IMR-90 (cell line): ENCODE data around the gene SH3GL2. TPM values are rescaled to one million over a fixed set of nuclear protein-coding genes. Genes with fewer than 3 reads are reported as not detected.

Source experiments
- ATAC-seq: fragments of 200-7000 bp; cut with Tn5 transposase; 2 replicates; pipeline ENCODE4 v1.9.1; 2020; ENCODE audit warnings: low read depth, mild to moderate bottlenecking, moderate library complexity
- BruUV-seq: library from RNA; stranded (reverse); fragments of 400-500 nt; replicated peaks from 2 replicates; lab custom pipeline; 2021; lab: Mats Ljungman, UMichigan
- CTCF ChIA-PET: fragments of 300-600 bp; formaldehyde crosslinking; extraction: SDS; loops from one replicate; lab custom pipeline; 2021; ENCODE audit warnings: antibody characterized with exemption; lab: Yijun Ruan, JAX
- POLR2A ChIA-PET: fragments of 300-600 bp; sonication (Branson Sonifier 250); formaldehyde crosslinking; loops from one replicate; lab custom pipeline; 2022; ENCODE audit warnings: antibody characterized with exemption; ENCODE audit not compliant: unreplicated experiment; lab: Charles Lee
- DNase-seq: peaks from one replicate; pipeline ENCODE4 v3.0.0; 2013
- H2AFZ ChIP-seq: replicated peaks from 2 replicates; pipeline ENCODE3; 2013; ENCODE audit warnings: low read length, mild to moderate bottlenecking; ENCODE audit not compliant: poor library complexity
- H2AK5ac ChIP-seq: 2 replicates; pipeline ENCODE4 v1.6.1; 2013; ENCODE audit warnings: low read depth, low read length, inconsistent platforms
- H2AK9ac ChIP-seq: replicated peaks from 2 replicates; pipeline ENCODE3; 2013; ENCODE audit warnings: mild to moderate bottlenecking, low read depth, low read length, moderate library complexity; ENCODE audit not compliant: poor library complexity
- H2BK120ac ChIP-seq: 2 replicates; pipeline ENCODE4 v1.6.1; 2013; ENCODE audit warnings: low read depth, low read length, inconsistent platforms
- H2BK15ac ChIP-seq: 3 replicates; pipeline ENCODE4 v1.6.1; 2013; ENCODE audit warnings: low read depth, low read length, inconsistent platforms
- H2BK20ac ChIP-seq: 2 replicates; pipeline ENCODE4 v1.6.1; 2013; ENCODE audit warnings: low read depth, mild to moderate bottlenecking, inconsistent platforms, low read length, moderate library complexity
- H2BK5ac ChIP-seq: 2 replicates; pipeline ENCODE4 v1.6.1; 2013; ENCODE audit warnings: mild to moderate bottlenecking, low read depth, low read length, inconsistent platforms; ENCODE audit not compliant: poor library complexity, severe bottlenecking
- H3K14ac ChIP-seq: replicated peaks from 2 replicates; pipeline ENCODE4 v1.6.1; 2013; ENCODE audit warnings: low read depth, low read length, inconsistent platforms
- H3K18ac ChIP-seq: 2 replicates; pipeline ENCODE4 v1.6.1; 2013; ENCODE audit warnings: low read depth, low read length, control low read depth
- H3K23ac ChIP-seq: 2 replicates; pipeline ENCODE4 v1.6.1; 2013; ENCODE audit warnings: low read depth, low read length, inconsistent platforms
- H3K27ac ChIP-seq: 2 replicates; pipeline ENCODE4 v1.5.1; 2013; ENCODE audit warnings: mild to moderate bottlenecking, control low read depth, low read length; ENCODE audit not compliant: insufficient read depth
- H3K27me3 ChIP-seq: 2 replicates; pipeline ENCODE4 v1.6.1; 2013; ENCODE audit warnings: low read length; ENCODE audit not compliant: control insufficient read depth, insufficient read depth
- H3K36me3 ChIP-seq: 2 replicates; pipeline ENCODE4 v1.6.1; 2013; ENCODE audit warnings: low read length, mixed read lengths; ENCODE audit not compliant: control insufficient read depth, insufficient read depth
- H3K4ac ChIP-seq: 2 replicates; pipeline ENCODE4 v1.6.1; 2013; ENCODE audit warnings: low read depth, low read length, inconsistent platforms
- H3K4me1 ChIP-seq: 2 replicates; pipeline ENCODE4 v1.6.1; 2013; ENCODE audit warnings: low read length, mixed read lengths; ENCODE audit not compliant: control insufficient read depth, insufficient read depth
- H3K4me2 ChIP-seq: 2 replicates; pipeline ENCODE4 v1.6.1; 2013; ENCODE audit warnings: low read depth, mild to moderate bottlenecking, control low read depth, low read length, moderate library complexity
- H3K4me3 ChIP-seq: 2 replicates; pipeline ENCODE4 v1.5.1; 2013; ENCODE audit warnings: low read depth, mild to moderate bottlenecking, control low read depth, low read length, moderate library complexity; ENCODE audit not compliant: insufficient read depth
- H3K56ac ChIP-seq: 2 replicates; pipeline ENCODE4 v1.6.1; 2013; ENCODE audit warnings: low read length, inconsistent platforms; ENCODE audit not compliant: insufficient read depth; ENCODE audit errors: extremely low read depth
- H3K79me1 ChIP-seq, 2 experiments: 2 replicates each; pipeline ENCODE4 v1.6.1; 2013; ENCODE audit warnings: low read length in 2 of 2, inconsistent platforms in 1 of 2, low read depth in 1 of 2
- H3K9ac ChIP-seq: 2 replicates; pipeline ENCODE4 v1.6.1; 2013; ENCODE audit warnings: low read depth, low read length, control low read depth
- H3K9me1 ChIP-seq: 2 replicates; pipeline ENCODE4 v1.6.1; 2013; ENCODE audit warnings: low read length, inconsistent platforms; ENCODE audit not compliant: insufficient read depth
- H3K9me3 ChIP-seq: 2 replicates; pipeline ENCODE4 v1.6.1; 2013; ENCODE audit warnings: low read length; ENCODE audit not compliant: control insufficient read depth, insufficient read depth
- H4K20me1 ChIP-seq: 2 replicates; pipeline ENCODE4 v1.6.1; 2013; ENCODE audit warnings: low read length, inconsistent platforms; ENCODE audit not compliant: insufficient read depth
- H4K5ac ChIP-seq: 2 replicates; pipeline ENCODE4 v1.6.1; 2013; ENCODE audit warnings: mild to moderate bottlenecking, low read depth, low read length, control low read depth
- H4K8ac ChIP-seq, 2 experiments: 2 replicates each; pipeline ENCODE4 v1.6.1; 2013; ENCODE audit warnings: low read depth in 2 of 2, low read length in 2 of 2, control low read depth in 1 of 2, inconsistent platforms in 1 of 2
- H4K91ac ChIP-seq: 2 replicates; pipeline ENCODE4 v1.6.1; 2013; ENCODE audit warnings: low read depth, low read length, inconsistent platforms; ENCODE audit not compliant: insufficient read depth
- CTCF ChIP-seq: conservative IDR thresholded peaks from 2 replicates; pipeline ENCODE4 v1.5.1; 2012; ENCODE audit warnings: mild to moderate bottlenecking, low read depth, low read length, improper control_type of control experiment
- RAD21 ChIP-seq: IDR thresholded peaks from 2 replicates; pipeline ENCODE4 v1.6.1; 2012; ENCODE audit warnings: low read length, improper control_type of control experiment
- RCOR1 ChIP-seq: IDR thresholded peaks from 2 replicates; pipeline ENCODE4 v1.6.1; 2012; ENCODE audit warnings: mild to moderate bottlenecking, low read length, improper control_type of control experiment; ENCODE audit not compliant: insufficient replicate concordance
- SMC3 ChIP-seq: fragments of 150-350 bp; IDR thresholded peaks from 2 replicates; pipeline ENCODE4 v1.6.1; 2016; ENCODE audit warnings: low read depth, mild to moderate bottlenecking, antibody characterized with exemption, low read length, moderate library complexity
- WGBS, 2 experiments: methylation state at CpG; one replicate each; pipeline versions ENCODE4 v1.1.5 to v1.1.7; 2013; ENCODE audit warnings: missing lambda C conversion rate in 2 of 2; ENCODE audit not compliant: insufficient read length in 1 of 2; ENCODE audit errors: extremely low coverage in 2 of 2; 5-methylcytosine and 5-hydroxymethylcytosine counted together
- dilution Hi-C: fragments of 300-500 bp; cut with HindIII; formaldehyde crosslinking; loops from one replicate; pipeline ENCODE4 v1.14.3; 2018; ENCODE audit warnings: low sequenced_read_pairs; ENCODE audit not compliant: unreplicated experiment
- in situ Hi-C: fragments of 300-500 bp; cut with MboI; formaldehyde crosslinking; loops from 3 replicates; pipeline ENCODE4 v1.14.3; 2019; ENCODE audit warnings: low sequenced_read_pairs, inconsistent platforms, mixed read lengths
- intact Hi-C: fragments of 100-400 bp; cut with micrococcal nuclease; formaldehyde crosslinking; loops from 2 replicates; pipeline ENCODE4 v1.10.0; 2022
- polyA plus RNA-seq, 3 experiments: library from polyadenylated mRNA; depleted of rRNA; stranded (reverse); fragments of >200 nt; gene quantifications; 2 replicates each; pipeline ENCODE4 v1.2.3, GENCODE V29; 2012; ENCODE audit warnings: low replicate concordance in 1 of 3
- total RNA-seq: library from RNA; depleted of rRNA; stranded (reverse); fragments of >200 nt; gene quantifications from 2 replicates; pipeline ENCODE4 v1.2.3, GENCODE V29; 2012

SH3GL2 gene
- total and polyA plus RNA-seq, 2 of the 4 experiments (the other 2 are of a cell fraction) = under 0.01 to 0.05 TPM

DNA sequence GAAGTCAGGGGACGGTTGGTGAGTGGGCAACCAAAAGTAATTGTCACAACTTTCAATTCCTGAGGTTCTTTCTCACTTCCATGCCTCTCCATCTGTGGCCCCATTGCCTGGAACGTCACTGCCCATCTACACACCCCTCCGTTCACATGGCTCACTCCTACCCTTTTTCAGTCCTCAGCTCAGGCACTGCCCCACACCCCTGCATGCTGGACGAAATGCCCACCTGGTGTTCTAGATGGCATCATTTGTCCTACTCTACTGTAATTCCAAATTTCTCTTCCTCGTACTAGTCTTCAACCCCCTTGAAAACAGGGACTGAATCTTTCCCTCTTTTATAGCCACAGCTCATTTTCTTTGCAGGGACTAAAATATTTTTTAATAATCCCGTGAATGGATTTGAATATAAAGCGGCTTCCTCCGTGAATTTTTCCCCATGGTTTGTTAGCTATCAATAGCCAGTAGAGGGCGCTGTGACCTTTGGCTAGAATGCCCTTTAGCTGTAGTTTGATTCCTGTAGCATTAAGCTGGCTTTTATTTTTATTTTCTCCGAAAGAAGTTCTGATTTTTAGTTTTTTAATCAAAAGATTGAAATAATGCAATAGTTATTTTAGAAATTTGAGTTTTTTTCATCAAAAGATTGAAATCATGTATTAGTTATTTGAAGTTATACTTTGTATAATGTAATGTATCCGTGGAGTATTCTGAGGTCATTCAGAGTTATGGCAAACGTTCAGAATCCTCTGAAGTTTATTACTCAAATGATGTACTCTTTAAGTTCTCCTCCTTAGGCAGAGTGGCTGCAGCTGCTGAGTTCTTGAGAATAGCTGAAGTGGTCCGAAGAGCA is 232.1 kb downstream of the SH3GL2 start:
- H3K9me1 ChIP-seq = no peaks in the 10 kb centered on the region
- H4K5ac ChIP-seq = no peak overlapping the region
- H2BK15ac ChIP-seq = no peak overlapping the region
- H2AK9ac ChIP-seq = no peak overlapping the region
- intact Hi-C loops = loop anchor here (1.0 to 2.0 kb wide), 3 partner anchors 402 to 1646 kb away; no protein-coding TSS in a partner anchor
- 20% methylated on average over 1 of the region's 13 CpGs; no CpG with 5 or more reads in 1 of the 2 experiments for WGBS, 2 experiments
- H3K9ac ChIP-seq = no peak overlapping the region
- no peak overlapping the region for H4K8ac ChIP-seq
- H4K91ac ChIP-seq = no peak overlapping the region
- ATAC-seq (peak; percentile 87), DNase-seq (peak; percentile 66)
- H3K14ac ChIP-seq = no peak overlapping the region
- no peak overlapping the region for H3K4ac ChIP-seq
- H3K56ac ChIP-seq = no peak overlapping the region
- no peak overlapping the region for H2BK5ac ChIP-seq
- H2AK5ac ChIP-seq = no peak overlapping the region
- peaks cover 3% of the 10 kb centered on the region for H3K27me3 ChIP-seq
- H3K4me3 ChIP-seq = no peak overlapping the region
- no TSS peak for BruUV-seq
- TF ChIP-seq CTCF (peak; percentile 91), RAD21 (peak; percentile 91), SMC3 (peak; percentile 76), RCOR1 (no peak)
- no peaks in the 10 kb centered on the region for H4K20me1 ChIP-seq
- no peaks in the 10 kb centered on the region for H3K4me1 ChIP-seq
- H2AFZ ChIP-seq = no peak overlapping the region
- H3K27ac ChIP-seq = no peak overlapping the region
- no peaks in the 10 kb centered on the region for H3K9me3 ChIP-seq
- no peaks in the 10 kb centered on the region for H3K79me1 ChIP-seq
- in situ Hi-C loops = loop anchor here (5.0 to 25.0 kb wide), 2 partner anchors 626 to 1221 kb away; partner anchors contain the start of gene SAXO1
- dilution Hi-C loops = no loop called here
- CTCF ChIA-PET = interaction anchor here (0.9 to 2.4 kb wide), 14 partner anchors 9 to 1363 kb away, joined by 3 to 21 read pairs (median 4); no protein-coding TSS in a partner anchor
- H2BK20ac ChIP-seq = no peak overlapping the region
- peak overlapping the region; percentile 45; the same call in 1 of the 2 replicates for H3K4me2 ChIP-seq
- H3K23ac ChIP-seq = no peak overlapping the region
- POLR2A ChIA-PET = interaction anchor here (0.6 kb wide), 1 partner anchor 402 kb away, joined by 3 read pairs; no protein-coding TSS in a partner anchor
- H3K18ac ChIP-seq = no peak overlapping the region
- H3K36me3 ChIP-seq = no peaks in the 10 kb centered on the region
- no peak overlapping the region for H2BK120ac ChIP-seq
